ENCODE data around the gene ICOS. TPM values are rescaled to one million over a fixed set of nuclear protein-coding genes. Genes with fewer than 3 reads are reported as not detected.

Gene ICOS
- total RNA-seq, 1 experiment from 2014 or later, result not detected

DNA sequence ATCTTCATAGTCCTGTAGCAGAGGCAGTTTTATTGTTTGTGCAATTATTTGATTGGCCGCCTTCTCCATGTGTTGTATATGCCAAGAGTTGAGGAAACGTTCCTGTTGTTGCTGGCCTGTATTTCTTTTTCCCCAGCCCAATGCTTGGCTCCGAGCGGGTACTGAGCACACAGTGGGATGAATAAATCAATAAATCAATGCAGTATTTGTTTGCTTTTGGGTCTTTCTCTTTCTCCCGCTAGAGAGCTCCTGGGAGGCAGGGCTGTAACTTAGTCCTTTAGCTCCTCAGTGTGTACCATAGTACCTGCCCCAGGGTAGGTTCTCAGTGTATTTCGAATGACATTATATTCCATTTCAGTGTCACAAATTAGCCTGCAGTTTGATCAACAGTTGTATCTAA lies 71.8 kb downstream of the ICOS start:
- Histone ChIP-seq H2BK120ac (ENCODE audit: low read depth, low read length, poor library complexity, severe bottlenecking) (no peak overlapping the region), H3K27ac (ENCODE audit: insufficient read length, low read depth, low read length) (no peak overlapping the region), H2AK5ac (ENCODE audit: insufficient read length, low read length) (no peak overlapping the region), H3K4me2 (ENCODE audit: insufficient read depth, insufficient read length, low read length) (no peak overlapping the region), H3K9me3 (ENCODE audit: control insufficient read depth, low read depth, low read length) (no peaks in the 10 kb centered on the region), H3T11ph (ENCODE audit: low read length) (no peak overlapping the region), H2AFZ (ENCODE audit: low read length) (no peak overlapping the region), H2BK15ac (ENCODE audit: low read depth, low read length) (no peak overlapping the region), H3K14ac (ENCODE audit: insufficient read depth, low read length) (no peak overlapping the region), H3K27me3 (ENCODE audit: insufficient read depth, low read length) (no peaks in the 10 kb centered on the region), H3K4ac (ENCODE audit: low read depth, low read length) (no peak overlapping the region), H3K56ac (ENCODE audit: insufficient read length, low read depth, low read length) (no peak overlapping the region), H3K23me2 (ENCODE audit: insufficient read length, low read depth, low read length, poor library complexity, severe bottlenecking) (no peaks in the 10 kb centered on the region), H2BK20ac (ENCODE audit: low read depth, low read length, poor library complexity, severe bottlenecking) (no peak overlapping the region), H3K9ac (ENCODE audit: extremely low read depth, insufficient read length, low read length) (no peak overlapping the region), H3K23ac (ENCODE audit: insufficient read length, low read depth, low read length) (no peak overlapping the region), H4K5ac (ENCODE audit: insufficient read length, low read depth, low read length) (no peak overlapping the region), H3K4me1 (ENCODE audit: insufficient read depth, low read length) (no peaks in the 10 kb centered on the region), H3K18ac (ENCODE audit: insufficient read length, low read depth, low read length) (no peak overlapping the region), H4K91ac (ENCODE audit: insufficient read length, low read depth, low read length) (no peak overlapping the region), H3K79me1 (ENCODE audit: insufficient read depth, low read depth, low read length, poor library complexity, severe bottlenecking) (no peaks in the 10 kb centered on the region), H2BK12ac (ENCODE audit: insufficient read length, low read depth, low read length) (no peak overlapping the region), H4K8ac (replicated peaks; ENCODE audit: insufficient read length, low read depth, low read length) (no peak overlapping the region), H2BK5ac (ENCODE audit: insufficient read length, low read length) (no peak overlapping the region), H4K20me1 (ENCODE audit: control insufficient read depth, insufficient read depth, insufficient read length) (no peaks in the 10 kb centered on the region), H3K79me2 (ENCODE audit: insufficient read depth, low read length) (no peaks in the 10 kb centered on the region)
- Mint-ChIP-seq H3K9me3 (no peaks in the 10 kb centered on the region), H3K4me3 (no peak overlapping the region), H3K27ac (no peak overlapping the region), H3K27me3 (ENCODE audit: low read depth) (no peaks in the 10 kb centered on the region; the same call in 1 of the 2 replicates), H3K36me3 (ENCODE audit: insufficient read depth in 1 of 3, low read depth in 3 of 3) (no peaks in the 10 kb centered on the region), H3K4me1 (0 out of 4 replicates have a peak, but pooled peaks cover 0 to 2% of the 10 kb centered on the region in 2 experiments)
- no peak for DNase-seq
- TF ChIP-seq, protein P1, sequence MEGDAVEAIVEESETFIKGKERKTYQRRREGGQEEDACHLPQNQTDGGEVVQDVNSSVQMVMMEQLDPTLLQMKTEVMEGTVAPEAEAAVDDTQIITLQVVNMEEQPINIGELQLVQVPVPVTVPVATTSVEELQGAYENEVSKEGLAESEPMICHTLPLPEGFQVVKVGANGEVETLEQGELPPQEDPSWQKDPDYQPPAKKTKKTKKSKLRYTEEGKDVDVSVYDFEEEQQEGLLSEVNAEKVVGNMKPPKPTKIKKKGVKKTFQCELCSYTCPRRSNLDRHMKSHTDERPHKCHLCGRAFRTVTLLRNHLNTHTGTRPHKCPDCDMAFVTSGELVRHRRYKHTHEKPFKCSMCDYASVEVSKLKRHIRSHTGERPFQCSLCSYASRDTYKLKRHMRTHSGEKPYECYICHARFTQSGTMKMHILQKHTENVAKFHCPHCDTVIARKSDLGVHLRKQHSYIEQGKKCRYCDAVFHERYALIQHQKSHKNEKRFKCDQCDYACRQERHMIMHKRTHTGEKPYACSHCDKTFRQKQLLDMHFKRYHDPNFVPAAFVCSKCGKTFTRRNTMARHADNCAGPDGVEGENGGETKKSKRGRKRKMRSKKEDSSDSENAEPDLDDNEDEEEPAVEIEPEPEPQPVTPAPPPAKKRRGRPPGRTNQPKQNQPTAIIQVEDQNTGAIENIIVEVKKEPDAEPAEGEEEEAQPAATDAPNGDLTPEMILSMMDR (conservative IDR thresholded peaks at IDR 0.05), result no peak
- WGBS (ENCODE audit: extremely low coverage, insufficient read length, low lambda C conversion rate), result no CpG with 5 or more reads among the region's 6 CpGs
